HUES48 (cell line): Measurements from ENCODE around the gene C5.

Experiments used
- H3K27ac ChIP-seq: one replicate; pipeline ENCODE4 v1.7.0; 2013; ENCODE audit warnings: low read depth, low read length, inconsistent platforms
- H3K27me3 ChIP-seq: 2 replicates; pipeline ENCODE4 v1.6.1; 2013; ENCODE audit warnings: mild to moderate bottlenecking, low read length; ENCODE audit not compliant: control insufficient read depth, insufficient read depth
- H3K36me3 ChIP-seq: 2 replicates; pipeline ENCODE4 v1.6.1; 2013; ENCODE audit warnings: low read length; ENCODE audit not compliant: control insufficient read depth, insufficient read depth
- H3K4me1 ChIP-seq: 2 replicates; pipeline ENCODE4 v1.6.1; 2013; ENCODE audit warnings: mild to moderate bottlenecking, low read length; ENCODE audit not compliant: control insufficient read depth, insufficient read depth
- H3K4me3 ChIP-seq: 2 replicates; pipeline ENCODE4 v1.5.1; 2013; ENCODE audit warnings: mild to moderate bottlenecking, low read depth, low read length
- H3K9ac ChIP-seq: 2 replicates; pipeline ENCODE4 v1.6.1; 2013; ENCODE audit warnings: mild to moderate bottlenecking, low read depth, low read length, moderate library complexity
- H3K9me3 ChIP-seq: 2 replicates; pipeline ENCODE4 v1.6.1; 2013; ENCODE audit warnings: low read length; ENCODE audit not compliant: control insufficient read depth, insufficient read depth

Gene C5

GRCh38 chr9:120956862-120957261 lies 93.2 kb downstream of the C5 start:
- H3K36me3 ChIP-seq, result no peaks in the 10 kb centered on the region
- no peak overlapping the region for H3K27ac ChIP-seq
- no peak overlapping the region for H3K4me3 ChIP-seq
- peaks cover 5% of the 10 kb centered on the region for H3K4me1 ChIP-seq
- H3K27me3 ChIP-seq, result no peaks in the 10 kb centered on the region
- no peak overlapping the region for H3K9ac ChIP-seq
- H3K9me3 ChIP-seq, result no peaks in the 10 kb centered on the region

GRCh38 chr9:120951960-120952618 lies 98.0 kb downstream of the C5 start:
- Histone ChIP-seq H3K9ac (no peak overlapping the region), H3K4me3 (no peak overlapping the region), H3K27ac (no peak overlapping the region), H3K4me1 (peaks cover 5% of the 10 kb centered on the region), H3K36me3 (no peaks in the 10 kb centered on the region), H3K27me3 (no peaks in the 10 kb centered on the region), H3K9me3 (no peaks in the 10 kb centered on the region)

GRCh38 chr9:120950421-120951388 lies 99.4 kb downstream of the C5 start:
- H3K9me3 ChIP-seq, result no peaks in the 10 kb centered on the region
- no peak overlapping the region for H3K27ac ChIP-seq
- H3K36me3 ChIP-seq, result no peaks in the 10 kb centered on the region
- no peak overlapping the region for H3K9ac ChIP-seq
- H3K4me3 ChIP-seq, result no peak overlapping the region
- H3K27me3 ChIP-seq, result no peaks in the 10 kb centered on the region
- peaks cover 5% of the 10 kb centered on the region for H3K4me1 ChIP-seq

- Histone ChIP-seq H3K9me3 (no peaks in the 10 kb centered on the region), H3K27ac (no peak overlapping the region), H3K4me1 (peaks cover 12% of the 10 kb centered on the region), H3K9ac (no peak overlapping the region), H3K27me3 (no peaks in the 10 kb centered on the region), H3K4me3 (no peak overlapping the region), H3K36me3 (no peaks in the 10 kb centered on the region)
These were observed 100.8 kb downstream of the C5 start for GRCh38 chr9:120949290-120949689.

GRCh38 chr9:120948824-120949223 lies 101.3 kb downstream of the C5 start:
- Histone ChIP-seq H3K27me3 (no peaks in the 10 kb centered on the region), H3K9ac (no peak overlapping the region), H3K36me3 (no peaks in the 10 kb centered on the region), H3K4me3 (no peak overlapping the region), H3K27ac (no peak overlapping the region), H3K4me1 (peaks cover 17% of the 10 kb centered on the region), H3K9me3 (no peaks in the 10 kb centered on the region)

- Histone ChIP-seq H3K9ac (no peak overlapping the region), H3K27ac (no peak overlapping the region), H3K36me3 (no peaks in the 10 kb centered on the region), H3K4me1 (peaks cover 29% of the 10 kb centered on the region), H3K9me3 (no peaks in the 10 kb centered on the region), H3K4me3 (no peak overlapping the region), H3K27me3 (no peaks in the 10 kb centered on the region)
These were observed 102.9 kb downstream of the C5 start for GRCh38 chr9:120947222-120947621.

GRCh38 chr9:120946259-120946658 lies 103.8 kb downstream of the C5 start:
- Histone ChIP-seq H3K9ac (no peak overlapping the region), H3K4me1 (peaks cover 30% of the 10 kb centered on the region), H3K27ac (no peak overlapping the region), H3K27me3 (no peaks in the 10 kb centered on the region), H3K9me3 (no peaks in the 10 kb centered on the region), H3K4me3 (no peak overlapping the region), H3K36me3 (no peaks in the 10 kb centered on the region)

- Histone ChIP-seq H3K9me3 (no peaks in the 10 kb centered on the region), H3K4me3 (no peak overlapping the region), H3K27me3 (no peaks in the 10 kb centered on the region), H3K27ac (no peak overlapping the region), H3K9ac (no peak overlapping the region), H3K36me3 (no peaks in the 10 kb centered on the region), H3K4me1 (peaks cover 42% of the 10 kb centered on the region)
These were observed 105.1 kb downstream of the C5 start for GRCh38 chr9:120944948-120945347.

- Histone ChIP-seq H3K9me3 (no peaks in the 10 kb centered on the region), H3K27me3 (no peaks in the 10 kb centered on the region), H3K36me3 (no peaks in the 10 kb centered on the region), H3K27ac (peak overlapping the region; percentile 40), H3K9ac (no peak overlapping the region), H3K4me1 (peaks cover 47% of the 10 kb centered on the region), H3K4me3 (no peak overlapping the region)
These were observed 105.6 kb downstream of the C5 start for GRCh38 chr9:120944434-120944843.

- H3K4me3 ChIP-seq, result no peak overlapping the region
- H3K27me3 ChIP-seq, result no peaks in the 10 kb centered on the region
- no peak overlapping the region for H3K9ac ChIP-seq
- H3K36me3 ChIP-seq, result no peaks in the 10 kb centered on the region
- H3K4me1 ChIP-seq, result peaks cover 48% of the 10 kb centered on the region
- H3K9me3 ChIP-seq, result no peaks in the 10 kb centered on the region
- no peak overlapping the region for H3K27ac ChIP-seq
These were observed 107.7 kb downstream of the C5 start for GRCh38 chr9:120942186-120943001.
